PC-3 (cell line): ENCODE data around the gene ANKS1B. TPM values are rescaled to one million over a fixed set of nuclear protein-coding genes. Genes with fewer than 3 reads are reported as not detected.
"Not testable (repeated sequence)": the region's sequence is repeated elsewhere in the genome, so short reads cannot be mapped to it uniquely, and the experiment has no call there.

Source experiments
- ATAC-seq: fragments of 200-7000 bp; cut with Tn5 transposase; 2 replicates; pipeline ENCODE4 v1.9.1; 2020; ENCODE audit warnings: mild to moderate bottlenecking, moderate library complexity
- BruUV-seq: library from RNA; stranded (reverse); fragments of 400-500 nt; replicated peaks from 2 replicates; lab custom pipeline; 2021; lab: Mats Ljungman, UMichigan
- CTCF ChIA-PET: fragments of 300-600 bp; sonication (Branson Sonifier 250); formaldehyde crosslinking; loops from one replicate; lab custom pipeline; 2022; ENCODE audit warnings: antibody characterized with exemption; lab: Charles Lee
- POLR2A ChIA-PET: fragments of 300-600 bp; sonication (Branson Sonifier 250); formaldehyde crosslinking; loops from one replicate; lab custom pipeline; 2022; ENCODE audit warnings: antibody characterized with exemption; ENCODE audit not compliant: unreplicated experiment; lab: Charles Lee
- DNase-seq: peaks from one replicate; pipeline ENCODE4 v3.0.0-alpha.2; 2015
- H2AFZ ChIP-seq: fragments of 300-600 bp; sonication (generic); 2 replicates; pipeline ENCODE4 v1.6.0; 2016; ENCODE audit warnings: antibody characterized with exemption, low read length
- H3F3A ChIP-seq: fragments of 300-600 bp; sonication (generic); one replicate; pipeline ENCODE4 v1.6.0; 2017; ENCODE audit warnings: antibody characterized with exemption, low read length, control low read depth, mild to moderate bottlenecking; ENCODE audit not compliant: unreplicated experiment
- H3K27ac ChIP-seq: fragments of 300-600 bp; sonication (generic); 2 replicates; pipeline ENCODE4 v1.5.1; 2016; ENCODE audit warnings: mild to moderate bottlenecking, low read length
- H3K27me3 ChIP-seq: fragments of 300-600 bp; sonication (generic); 2 replicates; pipeline ENCODE4 v1.6.1; 2016; ENCODE audit warnings: low read length, mixed read lengths
- H3K36me3 ChIP-seq: fragments of 300-600 bp; sonication (generic); 2 replicates; pipeline ENCODE4 v1.6.1; 2016; ENCODE audit warnings: low read depth, mixed run types, low read length, mixed read lengths
- H3K4me1 ChIP-seq: fragments of 300-600 bp; sonication (generic); 2 replicates; pipeline ENCODE4 v1.5.1; 2016; ENCODE audit warnings: low read length; ENCODE audit not compliant: insufficient read depth
- H3K4me2 ChIP-seq: fragments of 300-600 bp; sonication (generic); 2 replicates; pipeline ENCODE4 v1.6.0; 2016; ENCODE audit warnings: low read length
- H3K4me3 ChIP-seq: fragments of 300-600 bp; sonication (generic); 2 replicates; pipeline ENCODE4 v1.5.1; 2016; ENCODE audit warnings: mild to moderate bottlenecking, low read length, mixed read lengths
- H3K79me2 ChIP-seq: fragments of 300-600 bp; sonication (generic); 2 replicates; pipeline ENCODE4 v1.6.1; 2017; ENCODE audit warnings: low read length, mixed read lengths
- H3K9ac ChIP-seq: fragments of 300-600 bp; sonication (generic); 2 replicates; pipeline ENCODE4 v1.6.0; 2016; ENCODE audit warnings: mild to moderate bottlenecking, low read length
- H3K9me2 ChIP-seq: fragments of 300-600 bp; sonication (generic); replicated peaks from 2 replicates; pipeline ENCODE4 v1.6.1; 2016; ENCODE audit warnings: mixed run types, low read length, mixed read lengths
- H3K9me3 ChIP-seq: fragments of 300-600 bp; sonication (generic); 2 replicates; pipeline ENCODE4 v1.6.1; 2016; ENCODE audit warnings: low read length, mixed read lengths
- H4K20me1 ChIP-seq: fragments of 300-600 bp; sonication (generic); 2 replicates; pipeline ENCODE4 v1.6.1; 2016; ENCODE audit warnings: low read length, mixed read lengths
- CTCF ChIP-seq: fragments of 300-600 bp; sonication (generic); conservative IDR thresholded peaks from 2 replicates; pipeline ENCODE4 v1.5.1; 2017; ENCODE audit warnings: antibody characterized with exemption, low read depth, mild to moderate bottlenecking, low read length
- EZH2 ChIP-seq: fragments of 300-600 bp; sonication (generic); IDR thresholded peaks from one replicate; pipeline ENCODE4 v1.6.1; 2017; ENCODE audit warnings: antibody characterized with exemption, mild to moderate bottlenecking, low read length; ENCODE audit not compliant: unreplicated experiment
- EZH2phosphoT487 ChIP-seq: fragments of 300-600 bp; sonication (generic); IDR thresholded peaks from 2 replicates; pipeline ENCODE4 v1.6.1; 2018; ENCODE audit warnings: mild to moderate bottlenecking, antibody characterized with exemption, low read length, borderline replicate concordance
- intact Hi-C: fragments of 100-400 bp; cut with micrococcal nuclease; formaldehyde crosslinking; loops from 2 replicates; pipeline ENCODE4 v1.9.0; 2023
- total RNA-seq: library from RNA; depleted of rRNA; stranded (reverse); fragments of >200 nt; gene quantifications from 2 replicates; pipeline ENCODE4 v1.2.3, GENCODE V29; 2014

ANKS1B gene
- total RNA-seq, 1 experiment from 2014 or later: 0.07 TPM

GRCh38 chr12:99719411-99720082 is 265.2 kb downstream of the ANKS1B start:
- H3K4me2 ChIP-seq, DNase-seq, H3F3A ChIP-seq, H3K4me3 ChIP-seq, H3K9me3 ChIP-seq, H3K36me3 ChIP-seq, BruUV-seq, CTCF ChIA-PET, ATAC-seq, H3K79me2 ChIP-seq, H4K20me1 ChIP-seq, H3K4me1 ChIP-seq, H3K9ac ChIP-seq, intact Hi-C loops, H2AFZ ChIP-seq, POLR2A ChIA-PET, H3K9me2 ChIP-seq, H3K27ac ChIP-seq: not testable (repeated sequence)
- H3K27me3 ChIP-seq: 0 out of 2 replicates have a peak, but pooled peaks cover 12% of the 10 kb centered on the region

GRCh38 chr12:99715841-99716510 is 268.8 kb downstream of the ANKS1B start:
- H4K20me1 ChIP-seq, DNase-seq, ATAC-seq, H3F3A ChIP-seq, H3K9ac ChIP-seq, H3K9me3 ChIP-seq, H3K4me3 ChIP-seq, H3K79me2 ChIP-seq, H3K9me2 ChIP-seq, H2AFZ ChIP-seq, BruUV-seq, H3K36me3 ChIP-seq, H3K27me3 ChIP-seq, H3K4me2 ChIP-seq, H3K27ac ChIP-seq, intact Hi-C loops, H3K4me1 ChIP-seq, CTCF ChIA-PET, POLR2A ChIA-PET: not testable (repeated sequence)

- H3K4me1 ChIP-seq, H3K27ac ChIP-seq, BruUV-seq, H3K27me3 ChIP-seq, H3K9me2 ChIP-seq, H3K4me2 ChIP-seq, H3K9me3 ChIP-seq, H3K36me3 ChIP-seq, H2AFZ ChIP-seq, CTCF ChIA-PET, H3F3A ChIP-seq, POLR2A ChIA-PET, H3K4me3 ChIP-seq, intact Hi-C loops, DNase-seq, H3K9ac ChIP-seq, ATAC-seq, H4K20me1 ChIP-seq, H3K79me2 ChIP-seq: not testable (repeated sequence)
Measured at GRCh38 chr12:99714921-99715320, 269.8 kb downstream of the ANKS1B start.

GRCh38 chr12:99713946-99714520 is 270.7 kb downstream of the ANKS1B start:
- DNase-seq: no peak
- no peak overlapping the region for H3K9ac ChIP-seq
- no peaks in the 10 kb centered on the region for H3K36me3 ChIP-seq
- ChIA-PET POLR2A (no interaction called here), CTCF (no interaction called here)
- no peaks in the 10 kb centered on the region for H3K4me1 ChIP-seq
- TF ChIP-seq EZH2 (no peak), EZH2phosphoT487 (no peak), CTCF (no peak)
- H3K27me3 ChIP-seq: 0 out of 2 replicates have a peak, but pooled peaks cover 6% of the 10 kb centered on the region
- no peak overlapping the region for H3K4me3 ChIP-seq
- H3F3A ChIP-seq: no peaks in the 10 kb centered on the region
- ATAC-seq: no peak
- no peaks in the 10 kb centered on the region for H3K9me3 ChIP-seq
- H2AFZ ChIP-seq: no peak overlapping the region
- no peaks in the 10 kb centered on the region for H3K9me2 ChIP-seq
- H3K27ac ChIP-seq: no peak overlapping the region
- H3K4me2 ChIP-seq: no peak overlapping the region
- intact Hi-C loops: no loop called here
- no TSS peak for BruUV-seq
- no peaks in the 10 kb centered on the region for H4K20me1 ChIP-seq
- no peaks in the 10 kb centered on the region for H3K79me2 ChIP-seq
